HG03097 (cell line): ENCODE data around the gene CYLD.

Experiments used
- ATAC-seq: cut with Tn5 transposase; IDR thresholded peaks from one replicate; pipeline ENCODE4 v1.9.1; 2021; ENCODE audit not compliant: unreplicated experiment, low FRiP score

The CYLD gene

GRCh38 chr16:50741781-50742575, at the start of gene CYLD:
Gene CYLD, plus strand, starts transcription at chr16:50742086. Its CDS starts 7,613 bp downstream, at chr16:50749699.
- ATAC-seq, result peak; percentile 94

DNA sequence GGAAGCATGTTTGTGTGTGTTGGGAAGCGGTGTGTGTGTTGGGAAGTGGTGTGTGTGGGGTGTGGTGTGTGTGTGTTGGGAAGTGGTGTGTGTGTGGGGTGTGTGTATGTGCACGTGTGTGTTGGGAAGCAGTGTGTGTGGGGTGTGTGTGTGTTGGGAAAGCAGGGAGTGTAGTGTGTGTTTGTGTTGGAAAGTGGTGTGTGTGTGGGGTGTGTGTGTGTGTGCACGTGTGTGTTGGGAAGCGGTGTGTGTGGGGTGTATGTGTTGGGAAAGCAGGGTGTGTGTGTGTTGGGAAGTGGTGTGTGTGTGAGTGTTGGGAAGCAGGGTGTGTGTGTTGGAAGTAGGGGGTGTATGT, 49.3 kb upstream of the CYLD start:
- no peak for ATAC-seq

DNA sequence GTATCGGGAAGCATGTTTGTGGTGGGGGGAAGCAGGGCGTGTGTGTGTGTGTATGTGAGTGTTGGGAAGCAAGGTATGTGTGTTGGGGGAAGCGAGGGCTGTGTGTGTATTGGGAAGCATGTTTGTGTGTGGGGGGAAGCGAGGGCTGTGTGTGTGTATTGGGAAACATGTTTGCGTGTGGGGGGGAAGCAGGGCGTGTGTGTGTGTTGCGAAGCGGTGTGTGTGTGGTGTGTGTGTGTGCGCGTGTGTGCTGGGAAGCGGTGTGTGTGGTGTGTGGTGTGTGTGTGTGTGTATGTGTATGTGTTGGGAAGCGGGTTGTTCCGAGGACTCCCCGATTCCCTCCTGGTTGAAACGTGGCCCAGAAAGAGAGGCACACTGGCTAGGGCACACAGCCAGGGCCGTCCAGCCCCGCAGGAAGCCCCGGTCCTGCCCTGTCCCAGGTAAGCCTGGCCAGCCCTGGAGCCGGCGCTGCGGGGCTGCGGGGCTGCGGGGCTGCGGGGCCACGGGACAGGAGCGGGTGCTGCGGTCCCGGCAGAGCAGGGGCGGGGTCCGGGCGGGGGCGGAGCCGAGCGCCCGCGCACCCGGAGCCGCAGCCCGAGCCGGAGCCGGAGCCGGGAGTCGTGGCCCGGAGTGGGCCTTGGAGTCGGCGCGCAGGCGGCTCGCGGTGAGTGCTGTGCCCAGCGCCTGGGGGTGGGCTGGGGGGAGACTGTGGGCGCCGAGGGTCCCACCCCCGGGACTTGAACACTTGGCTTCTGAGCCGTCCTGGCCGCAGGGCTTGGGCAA, 48.7 kb upstream of the CYLD start, which contains the start of gene NOD2:
Gene NOD2, plus strand, starts transcription at position 608 of the 783 bp plus-strand sequence. CDS start 5,890 bp downstream, outside the sequence.
- no peak for ATAC-seq

- no peak for ATAC-seq
Measured at GRCh38 chr16:50694206-50694605, 47.7 kb upstream of the CYLD start.

- no peak for ATAC-seq
Measured at GRCh38 chr16:50695017-50696000, 46.6 kb upstream of the CYLD start.

DNA sequence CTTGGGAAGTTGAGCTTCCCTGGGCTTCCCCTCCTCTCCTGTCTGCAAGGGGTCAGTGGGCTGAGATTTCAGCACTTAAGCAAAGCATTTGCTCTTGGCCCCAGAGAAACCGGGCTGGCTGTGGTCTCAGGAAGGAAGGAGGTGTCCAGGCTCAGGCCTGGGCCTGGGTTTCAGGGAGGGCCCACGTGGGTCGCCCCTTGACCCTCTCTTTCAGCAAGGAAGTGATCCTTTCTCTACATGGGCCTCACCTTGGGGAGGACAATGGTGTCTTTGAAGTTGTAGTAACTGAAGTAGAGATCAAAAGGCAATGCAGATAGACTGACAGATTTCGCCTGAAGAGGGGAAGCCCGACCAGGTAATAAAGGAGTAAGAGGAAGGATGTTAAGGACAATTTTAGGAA, 45.8 kb upstream of the CYLD start:
- ATAC-seq, result peak; percentile 41

GRCh38 chr16:50696575-50697420, 45.1 kb upstream of the CYLD start:
- ATAC-seq, result peak; percentile 32

DNA sequence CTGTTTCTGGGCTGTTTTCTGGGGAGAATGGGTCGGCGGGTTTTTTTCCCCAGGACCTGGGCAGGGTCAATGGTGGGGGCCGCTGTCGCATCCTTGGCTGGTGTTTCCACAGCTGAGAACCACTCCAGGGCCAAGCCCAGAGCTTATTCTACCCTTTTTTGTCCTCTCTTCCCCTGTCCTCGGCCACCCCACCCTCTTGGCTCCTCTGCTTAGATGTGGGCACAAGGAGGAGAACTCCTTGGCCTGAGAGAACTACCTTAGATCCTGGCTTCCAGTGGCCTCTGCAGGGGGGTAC, 44.5 kb upstream of the CYLD start:
- no peak for ATAC-seq

GRCh38 chr16:50697881-50698767, 43.8 kb upstream of the CYLD start:
- peak; percentile 44 for ATAC-seq

GRCh38 chr16:50699326-50700159, 42.3 kb upstream of the CYLD start:
- no peak for ATAC-seq

DNA sequence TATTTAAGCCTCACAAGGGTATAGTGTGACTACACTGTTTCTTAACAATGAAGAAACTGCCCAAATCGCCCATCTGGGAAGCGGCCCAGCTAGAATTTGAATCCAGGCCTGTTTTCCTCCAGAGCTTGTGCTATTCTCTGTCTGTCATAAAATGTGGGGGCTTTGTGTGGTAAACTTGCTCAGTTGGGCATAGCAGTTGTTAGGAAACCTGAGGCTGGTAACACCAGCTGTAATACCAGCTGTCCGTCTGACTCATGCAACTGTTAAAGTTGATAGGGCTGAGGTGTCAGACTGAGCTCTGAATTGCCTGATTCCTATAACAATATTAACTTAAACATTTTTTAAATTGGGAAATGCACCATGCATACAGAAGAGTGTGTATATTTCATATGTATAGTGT, 39.2 kb upstream of the CYLD start:
- no peak for ATAC-seq

DNA sequence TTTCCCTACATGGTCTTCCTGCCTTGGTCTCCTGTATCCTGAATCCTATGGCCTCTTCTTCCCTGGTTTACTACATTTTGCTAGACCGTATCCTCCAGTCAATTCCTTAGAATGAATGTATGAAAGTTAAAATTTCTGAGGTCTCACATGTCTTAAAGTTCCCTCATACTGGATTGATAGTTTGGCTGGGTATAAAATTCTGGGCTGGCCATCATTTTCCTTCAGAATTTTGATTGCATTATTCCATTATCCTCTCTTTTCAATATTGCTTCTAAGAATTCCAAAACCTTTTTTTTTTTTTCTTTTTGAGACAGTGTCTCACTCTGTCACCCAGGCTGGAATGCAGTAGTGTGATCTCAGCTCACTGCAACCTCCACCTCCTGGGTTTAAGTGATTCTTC, 37.6 kb upstream of the CYLD start:
- ATAC-seq, result no peak

GRCh38 chr16:50705436-50706110, 36.3 kb upstream of the CYLD start:
- no peak for ATAC-seq

DNA sequence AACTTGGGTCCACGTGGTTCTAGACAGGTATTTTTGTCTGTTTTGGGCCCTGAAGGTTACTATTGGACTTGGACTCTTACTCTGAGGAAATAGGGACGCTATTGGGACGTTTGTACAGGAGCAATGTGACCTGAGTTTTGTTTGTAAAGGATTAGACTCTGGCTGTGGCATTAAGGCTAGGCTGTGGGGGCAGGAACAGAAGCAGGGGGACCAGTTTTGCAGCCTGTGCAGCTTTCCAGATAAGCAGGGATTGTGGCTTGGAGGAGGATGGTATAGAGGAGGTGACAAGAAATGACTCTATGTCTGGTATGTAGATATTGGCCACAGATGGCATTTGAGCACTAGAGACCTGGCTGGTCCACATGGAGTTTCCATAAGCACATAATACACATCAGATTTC, 35.6 kb upstream of the CYLD start:
- no peak for ATAC-seq

DNA sequence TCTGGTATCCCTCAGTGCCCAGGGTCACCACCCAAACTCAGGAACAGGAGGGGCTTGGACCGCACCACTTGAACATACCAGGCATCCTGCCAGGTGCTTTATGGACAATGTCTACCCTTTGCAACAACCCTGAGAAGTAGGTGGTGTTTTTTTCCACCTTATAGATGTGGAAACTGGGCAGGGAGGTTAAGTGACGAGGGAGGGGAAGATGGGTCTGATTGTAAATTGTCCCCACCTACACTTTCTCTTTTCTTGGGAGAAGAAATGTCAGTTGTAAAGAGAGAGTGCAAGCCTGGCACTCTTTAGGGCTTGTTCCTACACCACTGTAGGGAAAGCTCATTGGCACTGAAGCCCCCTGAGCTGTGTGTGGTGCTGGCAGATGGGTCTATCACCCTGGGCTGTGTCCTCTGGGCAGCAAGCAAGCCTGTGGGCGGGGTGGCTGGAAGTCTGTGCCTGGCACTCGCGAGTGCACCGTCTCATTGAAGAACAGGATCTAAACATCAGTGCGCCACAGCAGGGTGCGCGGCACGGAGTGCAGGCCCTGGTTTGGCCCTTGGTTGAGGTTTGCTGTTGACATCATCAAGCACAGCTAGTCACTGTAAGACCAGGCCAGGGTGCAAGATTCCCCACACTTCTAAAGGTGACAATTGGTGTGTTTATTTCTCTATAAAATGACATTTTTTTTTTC, 33.4 kb upstream of the CYLD start:
- no peak for ATAC-seq

- no peak for ATAC-seq
Measured at GRCh38 chr16:50709061-50709684, 32.7 kb upstream of the CYLD start.

GRCh38 chr16:50709980-50710379, 31.9 kb upstream of the CYLD start:
- no peak for ATAC-seq
